Liver (tissue), 9 donors: ENCODE results near the gene LRPAP1. TPM values are rescaled to one million over a fixed set of nuclear protein-coding genes. Genes with fewer than 3 reads are reported as not detected.
"Not testable (repeated sequence)": the region's sequence is repeated elsewhere in the genome, so short reads cannot be mapped to it uniquely, and the experiment has no call there.

Experiments used
- DNase-seq: peaks from one replicate; pipeline ENCODE4 v3.0.0-alpha.2; 2017; ENCODE audit warnings: low spot score
- H3K27ac ChIP-seq, 2 donors: one replicate each; pipeline ENCODE4 v1.7.0; 2013; ENCODE audit warnings: inconsistent platforms in 2 of 2, low read length in 2 of 2, control low read depth in 1 of 2, low read depth in 1 of 2, mild to moderate bottlenecking in 1 of 2
- H3K27me3 ChIP-seq, 4 donors: one replicate each; pipeline versions ENCODE4 v1.6.1 to v1.7.0; 2013; ENCODE audit warnings: low read length in 3 of 4, inconsistent platforms in 1 of 4, mild to moderate bottlenecking in 1 of 4, moderate library complexity in 1 of 4; ENCODE audit not compliant: control insufficient read depth in 4 of 4, insufficient read depth in 4 of 4
- H3K36me3 ChIP-seq, 4 donors: one replicate each; pipeline versions ENCODE4 v1.6.1 to v1.7.0; 2013; ENCODE audit warnings: low read length in 3 of 4, mild to moderate bottlenecking in 3 of 4, low read depth in 1 of 4, moderate library complexity in 1 of 4; ENCODE audit not compliant: control insufficient read depth in 4 of 4, insufficient read depth in 3 of 4
- H3K4me1 ChIP-seq, 4 donors: one replicate each; pipeline versions ENCODE4 v1.6.1 to v1.7.0; 2013; ENCODE audit warnings: low read length in 3 of 4, mild to moderate bottlenecking in 3 of 4, moderate library complexity in 1 of 4; ENCODE audit not compliant: control insufficient read depth in 4 of 4, insufficient read depth in 4 of 4
- H3K4me3 ChIP-seq, 3 donors: one replicate each; pipeline versions ENCODE4 v1.6.1 to v1.7.0; 2013; ENCODE audit warnings: low read length in 3 of 3, control low read depth in 1 of 3, low read depth in 1 of 3, mild to moderate bottlenecking in 1 of 3
- H3K9ac ChIP-seq, 2 donors: one replicate each; pipeline ENCODE4 v1.7.0; 2013; ENCODE audit warnings: low read length in 2 of 2, mild to moderate bottlenecking in 2 of 2, moderate library complexity in 2 of 2, control low read depth in 1 of 2, low read depth in 1 of 2
- H3K9me3 ChIP-seq, 4 donors: one replicate each; pipeline versions ENCODE4 v1.6.1 to v1.7.0; 2013; ENCODE audit warnings: low read length in 3 of 4; ENCODE audit not compliant: control insufficient read depth in 4 of 4
- ATF3 ChIP-seq: IDR thresholded peaks from 2 replicates; pipeline ENCODE4 v1.6.1; 2016; ENCODE audit warnings: antibody characterized with exemption
- CTCF ChIP-seq: fragments of 150-350 bp; IDR thresholded peaks from 2 replicates; pipeline ENCODE4 v1.5.1; 2017; ENCODE audit warnings: improper control_type of control experiment, low read depth, low read length; ENCODE audit not compliant: missing input control
- EGR1 ChIP-seq, 2 donors: IDR thresholded peaks; 2 replicates each; pipeline ENCODE4 v1.6.1; 2016 to 2018; ENCODE audit warnings: antibody characterized with exemption in 2 of 2, low read depth in 2 of 2
- FOXA1 ChIP-seq: IDR thresholded peaks from 2 replicates; pipeline ENCODE4 v1.6.1; 2016; ENCODE audit warnings: antibody characterized with exemption
- FOXA2 ChIP-seq: IDR thresholded peaks from 2 replicates; pipeline ENCODE4 v1.6.1; 2016; ENCODE audit warnings: antibody characterized with exemption
- GABPA ChIP-seq, 2 donors: IDR thresholded peaks in 1 of 2; conservative IDR thresholded peaks in 1 of 2; 2 replicates each; pipeline ENCODE4 v1.6.1; 2016; ENCODE audit warnings: antibody characterized with exemption in 2 of 2, mild to moderate bottlenecking in 1 of 2, moderate library complexity in 1 of 2
- HNF4A ChIP-seq, 2 donors: conservative IDR thresholded peaks; 2 replicates each; pipeline ENCODE4 v1.6.1; 2016; ENCODE audit warnings: antibody characterized with exemption in 2 of 2, mild to moderate bottlenecking in 2 of 2
- HNF4G ChIP-seq: IDR thresholded peaks from 2 replicates; pipeline ENCODE4 v1.6.1; 2016; ENCODE audit warnings: antibody characterized with exemption
- JUND ChIP-seq, 2 donors: IDR thresholded peaks; 2 replicates each; pipeline ENCODE4 v1.6.1; 2016; ENCODE audit warnings: antibody characterized with exemption in 2 of 2
- MAX ChIP-seq: IDR thresholded peaks from 2 replicates; pipeline ENCODE4 v1.6.1; 2016; ENCODE audit warnings: antibody characterized with exemption
- NR2F2 ChIP-seq: IDR thresholded peaks from 2 replicates; pipeline ENCODE4 v1.6.1; 2016; ENCODE audit warnings: antibody characterized with exemption
- RAD21 ChIP-seq, 2 donors: IDR thresholded peaks; 2 replicates each; pipeline ENCODE4 v1.6.1; 2016; ENCODE audit warnings: antibody characterized with exemption in 2 of 2, mild to moderate bottlenecking in 2 of 2
- RXRA ChIP-seq, 2 donors: IDR thresholded peaks; 2 replicates each; pipeline ENCODE4 v1.6.1; 2017 to 2018; ENCODE audit warnings: antibody characterized with exemption in 2 of 2, mild to moderate bottlenecking in 1 of 2
- TAF1 ChIP-seq: conservative IDR thresholded peaks from 2 replicates; pipeline ENCODE4 v1.6.1; 2016; ENCODE audit warnings: antibody characterized with exemption, mild to moderate bottlenecking
- YY1 ChIP-seq: IDR thresholded peaks from 2 replicates; pipeline ENCODE4 v1.6.1; 2016; ENCODE audit warnings: antibody characterized with exemption, mild to moderate bottlenecking
- ZBTB33 ChIP-seq: IDR thresholded peaks from 2 replicates; pipeline ENCODE4 v1.6.1; 2016; ENCODE audit warnings: antibody characterized with exemption
- WGBS: extraction: QIAGEN DNeasy Blood & Tissue Kit; methylation state at CpG from one replicate; pipeline ENCODE4 v1.1.7; 2013; 5-methylcytosine and 5-hydroxymethylcytosine counted together
- polyA plus RNA-seq, 2 donors: library from polyadenylated mRNA; stranded (reverse) in 1 of 2; unstranded in 1 of 2; fragments of 200-250 nt in 1 of 2; fragments of >200 nt in 1 of 2; fragmentation: Nextera tagmentation in 1 of 2; extraction: Ambion mirVana in 1 of 2; gene quantifications; one replicate each; pipeline versions ENCODE4 v1.2.1 to v1.2.3, GENCODE V29; 2013 to 2015
- total RNA-seq, 2 donors: library from RNA; depleted of rRNA; stranded (reverse); fragments of >200 nt; gene quantifications; one replicate each; pipeline ENCODE4 v1.2.3, GENCODE V29; 2014
- donor health status: healthy.
- donor health status: healthy.
- donor health status: healthy.
- donor health status: healthy.
- donor health status: healthy.

LRPAP1 gene
- total and polyA plus RNA-seq, 4 donors, result 46.1 to 134 (median 108) TPM

- H3K4me1 ChIP-seq, result no peaks in the 10 kb centered on the region
- H3K4me3 ChIP-seq, result no peak overlapping the region
- no peaks in the 10 kb centered on the region for H3K9me3 ChIP-seq
- H3K27ac ChIP-seq, result no peak overlapping the region
- TF ChIP-seq ATF3 (no peak), JUND (IDR thresholded peaks at IDR 0.05) (no peak), RAD21 (IDR thresholded peaks at IDR 0.05) (no peak), FOXA2 (no peak), HNF4G (no peak)
- no peak overlapping the region for H3K9ac ChIP-seq
- WGBS, result 97% methylated on average over 13 of the region's 13 CpGs
- no peaks in the 10 kb centered on the region for H3K27me3 ChIP-seq
- DNase-seq, result no peak
- H3K36me3 ChIP-seq, result peaks cover 23 to 82% (median 40%) of the 10 kb centered on the region in 4 donors
These were observed 19.9 kb downstream of the LRPAP1 start for GRCh38 chr4:3512279-3512678.

- DNase-seq, result not testable (repeated sequence)
- WGBS, result 97% methylated on average over 20 of the region's 27 CpGs
These were observed 20.6 kb downstream of the LRPAP1 start for GRCh38 chr4:3511601-3512000.

GRCh38 chr4:3511187-3511586, 21.0 kb downstream of the LRPAP1 start:
- Histone ChIP-seq H3K4me1 (no peaks in the 10 kb centered on the region), H3K4me3 (no peak overlapping the region), H3K27ac (no peak overlapping the region), H3K9ac (no peak overlapping the region), H3K27me3 (no peaks in the 10 kb centered on the region), H3K9me3 (no peaks in the 10 kb centered on the region), H3K36me3 (peaks cover 19 to 80% (median 38%) of the 10 kb centered on the region in 4 donors)
- no peak for TF ChIP-seq ZBTB33
- no peak for TF ChIP-seq CTCF
- TF ChIP-seq TAF1, result no peak
- no peak for TF ChIP-seq FOXA2
- TF ChIP-seq YY1, result no peak
- TF ChIP-seq RXRA (IDR thresholded peaks at IDR 0.05), result no peak
- TF ChIP-seq RAD21 (IDR thresholded peaks at IDR 0.05), result no peak
- no peak for TF ChIP-seq GABPA (IDR thresholded peaks at IDR 0.05 in 1 of 2, conservative IDR thresholded peaks at IDR 0.05 in 1 of 2)
- TF ChIP-seq EGR1 (IDR thresholded peaks at IDR 0.05; ENCODE audit: low read depth in 2 of 2), result no peak
- no peak for TF ChIP-seq NR2F2
- TF ChIP-seq FOXA1, result no peak
- no peak for TF ChIP-seq MAX
- TF ChIP-seq ATF3, result no peak
- TF ChIP-seq JUND (IDR thresholded peaks at IDR 0.05), result no peak
- TF ChIP-seq HNF4G, result no peak
- TF ChIP-seq HNF4A (conservative IDR thresholded peaks at IDR 0.05), result no peak
- 92% methylated on average over 6 of the region's 6 CpGs for WGBS
- no peak for DNase-seq

More at GRCh38 chr4:3511601-3512000, 20.6 kb downstream of the LRPAP1 start:
- H3K4me3 ChIP-seq, H3K9me3 ChIP-seq, H3K27ac ChIP-seq, H3K9ac ChIP-seq, H3K27me3 ChIP-seq, H3K4me1 ChIP-seq: not testable (repeated sequence)
- H3K36me3 ChIP-seq, result peaks cover 19 to 82% (median 39%) of the 10 kb centered on the region in 4 donors
